HCT116 (cell line): ENCODE results near the gene ZBTB5. TPM values are rescaled to one million over a fixed set of nuclear protein-coding genes. Genes with fewer than 3 reads are reported as not detected.
"Not testable (repeated sequence)": the region's sequence is repeated elsewhere in the genome, so short reads cannot be mapped to it uniquely, and the experiment has no call there.

Experiments
- ATAC-seq: fragments of 200-7000 bp; cut with Tn5 transposase; 2 replicates; pipeline ENCODE4 v1.9.1; 2020; ENCODE audit warnings: mild to moderate bottlenecking, moderate library complexity
- BruUV-seq: library from RNA; stranded (reverse); fragments of 400-500 nt; replicated peaks from 2 replicates; lab custom pipeline; 2021; lab: Mats Ljungman, UMichigan
- CTCF ChIA-PET: fragments of 300-600 bp; sonication (Branson Sonifier 250); formaldehyde crosslinking; loops from one replicate; lab custom pipeline; 2021; ENCODE audit warnings: antibody characterized with exemption; lab: Charles Lee
- POLR2A ChIA-PET: fragments of 300-600, 350-600 bp; sonication (Branson Sonifier 250); formaldehyde crosslinking; loops from one replicate; lab custom pipeline; 2021; ENCODE audit warnings: antibody characterized with exemption; lab: Charles Lee
- RAD21 ChIA-PET, 2 experiments: fragments of 300-600 bp; sonication (Branson Sonifier 250); formaldehyde crosslinking; loops; one replicate each; lab custom pipeline; 2023; ENCODE audit warnings: low total read pairs in 2 of 2; ENCODE audit not compliant: uncharacterized antibody in 2 of 2, unreplicated experiment in 2 of 2, low non-redundant PET in 1 of 2; lab: Charles Lee
- DNase-seq: peaks from one replicate; pipeline ENCODE4 v3.0.0-alpha.2; 2010; ENCODE audit warnings: low read depth, low spot score
- H2AFZ ChIP-seq: fragments of 200-600 bp; shearing (Covaris generic), sonication (generic); 2 replicates; pipeline ENCODE4 v1.6.1; 2017; ENCODE audit warnings: low read depth, mixed run types, mixed read lengths, antibody characterized with exemption, low read length; ENCODE audit not compliant: poor library complexity, severe bottlenecking
- H3K27ac ChIP-seq: 2 replicates; pipeline ENCODE4 v1.5.1; 2012; ENCODE audit warnings: low read depth, low read length
- H3K27me3 ChIP-seq: fragments of 200-600 bp; sonication (generic); 2 replicates; pipeline ENCODE4 v1.6.1; 2016; ENCODE audit warnings: mixed run types, low read length, mixed read lengths; ENCODE audit not compliant: insufficient read depth
- H3K36me3 ChIP-seq, 2 experiments: fragments of 200-500 bp in 1 of 2; fragments of 200-600 bp in 1 of 2; sonication (Bioruptor generic) in 1 of 2; sonication (generic) in 1 of 2; 2 replicates each; pipeline versions ENCODE4 v1.5.1 to v1.6.1; 2014 to 2016; ENCODE audit warnings: low read length in 2 of 2, inconsistent platforms in 1 of 2, mixed read lengths in 1 of 2, mixed run types in 1 of 2; ENCODE audit not compliant: insufficient read depth in 2 of 2, control insufficient read depth in 1 of 2
- H3K4me1 ChIP-seq, 2 experiments: fragments of 200-600 bp in 1 of 2; sonication (generic) in 1 of 2; 2 replicates each; pipeline versions ENCODE4 v1.5.1 to v1.6.1; 2012 to 2017; ENCODE audit warnings: low read length in 2 of 2, inconsistent platforms in 1 of 2, mild to moderate bottlenecking in 1 of 2, mixed read lengths in 1 of 2, mixed run types in 1 of 2, moderate library complexity in 1 of 2; ENCODE audit not compliant: insufficient read depth in 2 of 2, control insufficient read depth in 1 of 2
- H3K4me2 ChIP-seq: fragments of 200-600 bp; sonication (generic); 2 replicates; pipeline ENCODE4 v1.6.1; 2017; ENCODE audit warnings: mixed run types, low read length, mixed read lengths
- H3K4me3 ChIP-seq, 2 experiments: fragments of 200-600 bp in 1 of 2; sonication (generic) in 1 of 2; replicated peaks in 1 of 2; 2 replicates each; pipeline ENCODE4 v1.5.1; 2011 to 2016; ENCODE audit warnings: low read length in 2 of 2, control low read depth in 1 of 2, low read depth in 1 of 2, mild to moderate bottlenecking in 1 of 2, mixed read lengths in 1 of 2, mixed run types in 1 of 2
- H3K79me2 ChIP-seq: fragments of 200-600 bp; sonication (generic); 2 replicates; pipeline ENCODE4 v1.6.1; 2017; ENCODE audit warnings: mild to moderate bottlenecking, mixed run types, low read length, moderate library complexity, mixed read lengths; ENCODE audit not compliant: insufficient read depth
- H3K9ac ChIP-seq: fragments of 200-600 bp; sonication (generic); 2 replicates; pipeline ENCODE4 v1.6.1; 2016; ENCODE audit warnings: low read length, mixed read lengths
- H3K9me2 ChIP-seq: fragments of 200-600 bp; sonication (generic), shearing (Covaris generic); 2 replicates; pipeline ENCODE4 v1.6.1; 2017; ENCODE audit warnings: mixed run types, mild to moderate bottlenecking, moderate library complexity; ENCODE audit not compliant: insufficient read depth
- H3K9me3 ChIP-seq, 2 experiments: fragments of 200-500 bp in 1 of 2; fragments of 200-600 bp in 1 of 2; sonication (Bioruptor generic) in 1 of 2; sonication (generic) in 1 of 2; 2 replicates each; pipeline ENCODE4 v1.6.1; 2014 to 2017; ENCODE audit warnings: low read length in 2 of 2, mixed read lengths in 2 of 2, inconsistent platforms in 1 of 2, low read depth in 1 of 2, mild to moderate bottlenecking in 1 of 2, mixed run types in 1 of 2, moderate library complexity in 1 of 2; ENCODE audit not compliant: control insufficient read depth in 1 of 2, insufficient read depth in 1 of 2
- H4K20me1 ChIP-seq: fragments of 200-600 bp; sonication (generic), shearing (Covaris generic); 2 replicates; pipeline ENCODE4 v1.6.1; 2017; ENCODE audit warnings: mixed run types, mild to moderate bottlenecking, moderate library complexity; ENCODE audit not compliant: insufficient read depth
- CBX3 ChIP-seq: IDR thresholded peaks from 2 replicates; pipeline ENCODE4 v1.6.1; 2012; ENCODE audit warnings: low read depth
- POLR2AphosphoS5 ChIP-seq: IDR thresholded peaks from 2 replicates; pipeline ENCODE4 v1.6.1; 2011; ENCODE audit warnings: mild to moderate bottlenecking, low read depth, low read length, moderate library complexity
- ZFX ChIP-seq: fragments of 450-650 bp; IDR thresholded peaks from 2 replicates; pipeline ENCODE4 v1.6.1; 2017
- intact Hi-C: fragments of 100-400 bp; cut with micrococcal nuclease; formaldehyde crosslinking; loops from 2 replicates; pipeline ENCODE4 v1.10.0; 2022
- total RNA-seq: library from RNA; stranded (reverse); gene quantifications from one replicate; pipeline ENCODE4 v1.2.1, GENCODE V29; 2021; ENCODE audit not compliant: unreplicated experiment

ZBTB5 gene
- total RNA-seq, 1 experiment from 2014 or later, result 22.3 TPM

GRCh38 chr9:37468620-37469019 is 3.4 kb upstream of the ZBTB5 start:
- intact Hi-C loops, result no loop called here
- CTCF ChIA-PET, result no interaction called here
- Histone ChIP-seq H4K20me1 (peaks cover 9% of the 10 kb centered on the region; the same call in 1 of the 2 replicates), H2AFZ (no peak overlapping the region), H3K9me2 (no peaks in the 10 kb centered on the region), H3K79me2 (peaks cover 37% of the 10 kb centered on the region), H3K27me3 (no peaks in the 10 kb centered on the region), H3K4me3 (peak overlapping the region; percentile 72 to 96), H3K9me3 (no peaks in the 10 kb centered on the region), H3K9ac (peak overlapping the region; percentile 88), H3K4me1 (peaks cover 30 to 55% of the 10 kb centered on the region in 2 experiments), H3K27ac (peak overlapping the region; percentile 87), H3K36me3 (no peaks in the 10 kb centered on the region), H3K4me2 (peak overlapping the region; percentile 92)
- TF ChIP-seq ZFX (0 out of 2 replicates have a peak, but pooled peaks have one; percentile 28), POLR2AphosphoS5 (peak; percentile 66), CBX3 (no peak)
- POLR2A ChIA-PET, result no interaction called here
- RAD21 ChIA-PET, result no interaction called here
- DNase-seq, result peak; percentile 68
- no peak for ATAC-seq
- BruUV-seq, result no TSS peak

- POLR2A ChIA-PET, H2AFZ ChIP-seq, BruUV-seq, RAD21 ChIA-PET, H3K9me3 ChIP-seq, CTCF ChIA-PET, H3K27me3 ChIP-seq, H3K36me3 ChIP-seq, DNase-seq, intact Hi-C loops, H3K9me2 ChIP-seq, ATAC-seq: not testable (repeated sequence)
- Histone ChIP-seq H3K4me1 (peaks cover 29 to 51% of the 10 kb centered on the region in 2 experiments), H3K27ac (peak overlapping the region; percentile 87), H3K4me3 (peak overlapping the region; percentile 72 to 96), H3K79me2 (peaks cover 47% of the 10 kb centered on the region), H3K9ac (peak overlapping the region; percentile 88), H3K4me2 (peak overlapping the region; percentile 92), H4K20me1 (peaks cover 11% of the 10 kb centered on the region; the same call in 1 of the 2 replicates)
Measured at GRCh38 chr9:37467530-37467929, 2.3 kb upstream of the ZBTB5 start.
